T47D (cell line): ENCODE results near the gene CMKLR1.

Experiments used
- DNase-seq, 2 experiments: peaks; one replicate each; pipeline versions ENCODE4 v3.0.0 to v3.0.0-alpha.2; 2011 to 2012; ENCODE audit warnings: low read depth in 1 of 2, low spot score in 1 of 2
- JUND ChIP-seq: IDR thresholded peaks from 2 replicates; pipeline ENCODE4 v1.6.1; 2012; ENCODE audit warnings: low read depth
- in situ Hi-C: cut with HindIII; loops from 2 replicates; pipeline ENCODE4 v1.10.0; 2016; ENCODE audit warnings: low sequenced_read_pairs, low pct_unique_long_range_greater_than_20kb

The CMKLR1 gene

DNA sequence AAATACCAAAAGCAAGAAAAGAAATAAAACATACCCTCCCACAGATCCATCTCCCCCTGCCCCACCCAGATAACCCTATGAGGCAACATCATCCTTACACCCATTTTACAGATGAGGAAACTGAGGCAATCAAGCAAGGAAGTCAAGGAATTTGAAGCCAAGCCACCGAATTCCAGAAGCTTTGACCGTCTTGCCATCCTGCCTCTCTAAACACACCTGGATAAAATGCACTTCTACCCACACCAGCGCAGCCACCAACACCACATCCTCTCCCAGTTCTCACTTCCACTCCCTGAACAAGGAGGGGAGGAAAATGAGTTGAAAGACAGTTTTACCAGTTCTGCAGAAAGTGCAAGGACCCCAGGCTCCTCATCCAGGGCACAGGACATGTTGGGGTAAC is 13.6 kb downstream of the CMKLR1 start:
- TF ChIP-seq JUND, result no peak
- DNase-seq, result no peak
- in situ Hi-C loops, result no loop called here

- no peak for DNase-seq
- in situ Hi-C loops, result no loop called here
- TF ChIP-seq JUND, result no peak
Observed at GRCh38 chr12:108325018-108325358, 14.1 kb downstream of the CMKLR1 start.

DNA sequence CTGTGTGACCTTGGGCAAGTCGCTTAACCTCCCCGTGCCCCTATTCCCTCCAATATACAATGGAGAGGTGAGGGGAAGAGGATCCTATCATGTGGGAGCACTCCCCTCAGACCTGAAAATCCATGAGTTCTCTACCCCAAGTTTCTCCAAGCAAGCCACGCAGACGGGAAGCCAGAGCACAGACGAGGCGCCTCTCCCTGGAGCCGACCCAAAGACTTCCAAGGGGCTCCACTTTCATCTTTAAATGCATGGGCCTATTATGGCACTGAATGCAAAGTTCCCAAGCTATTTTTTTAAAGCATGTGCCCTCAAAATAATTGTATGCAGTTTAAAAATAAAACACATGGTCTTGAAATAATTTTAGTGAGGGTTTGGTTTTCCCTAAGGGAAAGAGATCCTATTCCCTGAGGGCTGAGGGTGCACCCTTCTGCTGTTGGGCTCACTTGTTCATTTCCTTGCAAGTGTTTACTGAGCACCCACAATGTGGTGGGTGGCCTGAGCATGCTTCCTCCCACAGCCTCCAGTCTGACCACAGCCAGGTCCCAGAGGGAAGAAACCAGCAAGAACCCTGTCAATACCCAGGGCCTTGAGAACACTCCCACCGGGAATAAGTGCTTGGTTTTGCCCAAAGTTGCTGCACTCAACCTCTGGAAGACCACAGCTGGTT is 14.6 kb downstream of the CMKLR1 start:
- DNase-seq, result no peak
- TF ChIP-seq JUND, result no peak
- in situ Hi-C loops, result no loop called here

DNA sequence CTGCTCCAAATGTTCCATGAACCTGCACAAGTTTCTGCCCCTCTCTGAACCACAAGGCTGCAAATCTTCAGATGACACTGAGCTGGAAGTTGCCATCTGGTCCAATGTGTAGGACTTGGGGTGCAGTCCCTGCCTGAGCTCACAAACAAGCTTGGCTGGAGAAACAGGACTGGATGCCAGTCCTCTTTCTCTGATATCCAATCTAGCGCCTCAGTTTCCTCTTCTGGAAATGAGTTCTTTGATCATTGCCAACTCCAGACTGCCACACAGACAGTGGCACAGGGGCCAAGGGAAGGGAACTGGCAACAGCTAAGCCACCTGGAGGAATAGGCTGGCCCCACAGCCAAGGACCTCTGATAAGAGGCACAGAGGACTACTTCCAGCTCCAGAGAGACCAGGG is 15.5 kb downstream of the CMKLR1 start:
- TF ChIP-seq JUND, result no peak
- DNase-seq, result no peak
- in situ Hi-C loops, result no loop called here

GRCh38 chr12:108322998-108323397 is 16.1 kb downstream of the CMKLR1 start:
- DNase-seq, result no peak
- in situ Hi-C loops, result no loop called here
- TF ChIP-seq JUND, result no peak

- no peak for TF ChIP-seq JUND
- in situ Hi-C loops, result no loop called here
- no peak for DNase-seq
Observed at GRCh38 chr12:108321688-108322087, 17.4 kb downstream of the CMKLR1 start.

GRCh38 chr12:108320507-108321293 is 18.4 kb downstream of the CMKLR1 start:
- DNase-seq, result no peak
- in situ Hi-C loops, result no loop called here
- TF ChIP-seq JUND, result no peak

DNA sequence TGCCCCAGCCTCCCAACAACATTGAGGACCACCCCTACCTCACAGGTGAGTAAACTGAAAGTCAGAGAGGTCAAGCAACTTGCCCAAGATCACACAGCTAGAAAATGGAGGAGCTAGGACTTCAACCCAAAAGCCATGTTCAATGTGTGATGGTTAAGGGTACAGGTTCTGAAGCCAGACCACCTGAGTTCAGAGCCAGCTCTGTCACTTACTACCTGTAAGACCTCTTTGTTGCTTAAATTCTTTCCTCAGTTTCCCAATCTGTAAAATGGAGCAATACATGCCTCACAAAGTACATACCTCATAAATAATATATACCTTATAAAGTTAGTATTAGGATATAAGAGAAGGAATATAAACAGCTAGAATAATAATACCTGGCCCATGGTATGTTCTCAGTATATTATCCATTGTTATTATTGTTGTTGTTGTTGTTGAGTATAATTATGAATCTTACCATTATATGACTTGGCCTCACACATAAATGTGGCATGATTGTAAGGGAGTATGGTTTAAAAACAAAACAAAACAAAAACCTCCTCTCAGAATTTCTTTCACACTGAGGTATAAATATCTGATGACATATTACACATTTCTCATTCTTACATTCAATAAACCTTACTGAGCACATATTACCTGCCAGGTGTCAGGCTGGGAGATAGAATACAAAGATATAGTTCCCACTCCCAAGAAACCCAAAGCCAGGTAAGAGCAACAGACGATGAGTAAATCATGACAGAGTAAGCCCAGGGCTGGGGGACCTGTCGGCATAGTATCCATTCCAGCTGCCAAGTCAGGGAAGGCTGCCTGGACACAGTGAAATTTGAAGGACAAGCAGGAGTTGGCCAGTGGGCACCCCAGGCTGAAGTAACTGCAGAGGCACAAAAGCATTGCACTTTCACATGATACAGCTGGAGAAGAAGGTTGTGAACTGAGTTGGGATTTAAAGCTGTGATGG is 19.6 kb downstream of the CMKLR1 start:
- DNase-seq, result no peak
- in situ Hi-C loops, result no loop called here
- TF ChIP-seq JUND, result no peak

DNA sequence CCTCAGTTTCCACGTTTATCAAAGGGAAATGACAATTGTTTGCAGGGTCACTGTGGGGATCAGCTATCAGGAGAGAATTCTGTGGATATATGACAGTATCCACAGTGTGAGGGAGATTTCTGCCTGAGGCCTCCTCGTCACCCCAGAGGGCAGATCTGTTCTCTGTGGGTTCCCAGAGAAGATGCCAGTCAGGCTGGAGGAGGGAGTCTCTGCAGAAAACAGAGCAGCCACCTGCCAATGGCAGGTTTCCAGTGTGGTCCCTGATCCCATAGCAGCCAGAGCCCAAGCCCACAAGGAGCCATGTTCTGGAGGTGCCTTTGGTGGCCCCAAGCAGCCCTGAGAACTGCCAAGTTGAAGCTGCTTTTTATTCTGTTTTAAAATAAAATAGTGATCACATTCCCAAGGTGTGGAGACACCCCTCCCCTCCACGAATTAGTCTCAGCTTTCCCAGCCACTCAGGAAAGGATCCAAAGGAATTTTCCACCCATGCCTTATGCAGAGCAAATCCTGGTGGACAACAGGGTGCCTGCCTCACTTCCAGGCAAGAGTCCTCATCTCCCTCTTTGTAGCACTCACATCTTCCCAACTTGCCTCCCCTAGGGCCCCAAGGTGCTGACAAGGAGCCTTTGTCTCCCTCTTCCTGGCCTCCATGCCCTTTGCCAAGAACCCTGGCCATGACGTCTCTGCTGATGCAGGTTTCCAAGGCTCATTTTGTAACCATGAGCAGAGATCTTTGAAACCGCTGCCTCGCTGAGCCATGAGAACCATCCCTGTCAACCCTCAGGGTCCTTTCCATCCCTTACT is 20.4 kb downstream of the CMKLR1 start:
- DNase-seq, result no peak
- in situ Hi-C loops, result no loop called here
- TF ChIP-seq JUND, result no peak

GRCh38 chr12:108317308-108318234 is 21.5 kb downstream of the CMKLR1 start:
- DNase-seq, result no peak
- TF ChIP-seq JUND, result no peak
- in situ Hi-C loops, result no loop called here
